ES-I3 (cell line): ENCODE measurements around the gene CORO2B.
A peak's percentile ranks its signal among the peaks of the same experiment; 100 is the strongest.

Experiments
- H3K36me3 ChIP-seq: 2 replicates; pipeline ENCODE4 v1.6.1; 2013; ENCODE audit warnings: mild to moderate bottlenecking, low read length, control low read depth, moderate library complexity; ENCODE audit not compliant: insufficient read depth
- H3K4me1 ChIP-seq: 2 replicates; pipeline ENCODE4 v1.6.1; 2013; ENCODE audit warnings: mild to moderate bottlenecking, control low read depth, low read length; ENCODE audit not compliant: insufficient read depth
- H3K9ac ChIP-seq: 2 replicates; pipeline ENCODE4 v1.6.1; 2013; ENCODE audit warnings: low read depth, mild to moderate bottlenecking, low read length, moderate library complexity
- H3K9me3 ChIP-seq: 2 replicates; pipeline ENCODE4 v1.6.1; 2013; ENCODE audit warnings: mild to moderate bottlenecking, low read length, moderate library complexity; ENCODE audit not compliant: control insufficient read depth, insufficient read depth

The CORO2B gene

GRCh38 chr15:68683551-68683950 is 104.8 kb downstream of the CORO2B start:
- H3K9me3 ChIP-seq, result no peaks in the 10 kb centered on the region
- no peaks in the 10 kb centered on the region for H3K36me3 ChIP-seq
- H3K9ac ChIP-seq, result no peak overlapping the region
- no peaks in the 10 kb centered on the region; the same call in 1 of the 2 replicates for H3K4me1 ChIP-seq

- no peaks in the 10 kb centered on the region; the same call in 1 of the 2 replicates for H3K4me1 ChIP-seq
- H3K9me3 ChIP-seq, result no peaks in the 10 kb centered on the region
- H3K9ac ChIP-seq, result no peak overlapping the region
- H3K36me3 ChIP-seq, result no peaks in the 10 kb centered on the region
Observed at GRCh38 chr15:68684476-68684875, 105.7 kb downstream of the CORO2B start.

- Histone ChIP-seq H3K9me3 (no peaks in the 10 kb centered on the region), H3K4me1 (no peaks in the 10 kb centered on the region; the same call in 1 of the 2 replicates), H3K9ac (no peak overlapping the region), H3K36me3 (no peaks in the 10 kb centered on the region)
Observed at GRCh38 chr15:68687136-68687735, 108.4 kb downstream of the CORO2B start.

GRCh38 chr15:68691705-68692104 is 112.9 kb downstream of the CORO2B start:
- Histone ChIP-seq H3K9me3 (no peaks in the 10 kb centered on the region), H3K4me1 (peaks cover 19% of the 10 kb centered on the region), H3K36me3 (no peaks in the 10 kb centered on the region; the same call in 1 of the 2 replicates)

GRCh38 chr15:68693071-68693470 is 114.3 kb downstream of the CORO2B start:
- no peak overlapping the region for H3K9ac ChIP-seq
- H3K36me3 ChIP-seq, result no peaks in the 10 kb centered on the region; the same call in 1 of the 2 replicates
- H3K4me1 ChIP-seq, result peaks cover 19% of the 10 kb centered on the region
- no peaks in the 10 kb centered on the region for H3K9me3 ChIP-seq

More at GRCh38 chr15:68691705-68692104, 112.9 kb downstream of the CORO2B start:
- no peak overlapping the region for H3K9ac ChIP-seq

- Histone ChIP-seq H3K36me3 (no peaks in the 10 kb centered on the region; the same call in 1 of the 2 replicates), H3K9ac (no peak overlapping the region), H3K9me3 (no peaks in the 10 kb centered on the region), H3K4me1 (peaks cover 19% of the 10 kb centered on the region)
Observed at GRCh38 chr15:68694111-68694510, 115.3 kb downstream of the CORO2B start.

GRCh38 chr15:68695061-68695595 is 116.3 kb downstream of the CORO2B start:
- Histone ChIP-seq H3K9ac (no peak overlapping the region), H3K9me3 (no peaks in the 10 kb centered on the region), H3K4me1 (peaks cover 27% of the 10 kb centered on the region), H3K36me3 (no peaks in the 10 kb centered on the region; the same call in 1 of the 2 replicates)

GRCh38 chr15:68696414-68697363 is 117.9 kb downstream of the CORO2B start:
- Histone ChIP-seq H3K4me1 (peaks cover 30% of the 10 kb centered on the region), H3K9ac (no peak overlapping the region), H3K9me3 (no peaks in the 10 kb centered on the region), H3K36me3 (no peaks in the 10 kb centered on the region; the same call in 1 of the 2 replicates)

GRCh38 chr15:68697711-68698690 is 119.2 kb downstream of the CORO2B start:
- Histone ChIP-seq H3K36me3 (no peaks in the 10 kb centered on the region; the same call in 1 of the 2 replicates), H3K9ac (no peak overlapping the region), H3K9me3 (no peaks in the 10 kb centered on the region), H3K4me1 (peaks cover 33% of the 10 kb centered on the region)

- Histone ChIP-seq H3K4me1 (peaks cover 30% of the 10 kb centered on the region), H3K9ac (no peak overlapping the region), H3K9me3 (no peaks in the 10 kb centered on the region), H3K36me3 (no peaks in the 10 kb centered on the region; the same call in 1 of the 2 replicates)
Observed at GRCh38 chr15:68698708-68699107, 119.9 kb downstream of the CORO2B start.

- Histone ChIP-seq H3K36me3 (no peaks in the 10 kb centered on the region; the same call in 1 of the 2 replicates), H3K9ac (no peak overlapping the region)
Observed at GRCh38 chr15:68699124-68699880, 120.5 kb downstream of the CORO2B start.

GRCh38 chr15:68699881-68700454 is 121.2 kb downstream of the CORO2B start:
- Histone ChIP-seq H3K9me3 (no peaks in the 10 kb centered on the region), H3K9ac (peak overlapping the region; percentile 28; the same call in 1 of the 2 replicates), H3K36me3 (no peaks in the 10 kb centered on the region), H3K4me1 (peaks cover 22% of the 10 kb centered on the region)

More at GRCh38 chr15:68699124-68699880, 120.5 kb downstream of the CORO2B start:
- peaks cover 28% of the 10 kb centered on the region for H3K4me1 ChIP-seq
- H3K9me3 ChIP-seq, result no peaks in the 10 kb centered on the region
